Omental fat pad (tissue), 4 donors: ENCODE data around the gene PIGM. TPM values are rescaled to one million over a fixed set of nuclear protein-coding genes. Genes with fewer than 3 reads are reported as not detected.

Experiments used
- ATAC-seq: fragments of 150-250 bp; one replicate; pipeline ENCODE4 v1.9.1; 2016; ENCODE audit warnings: mild to moderate bottlenecking, moderate library complexity; ENCODE audit not compliant: low FRiP score
- DNase-seq: peaks from one replicate; pipeline ENCODE4 v3.0.0-alpha.2; 2019; ENCODE audit warnings: low spot score
- CTCF ChIP-seq, 3 donors: fragments of 450-650 bp; IDR thresholded peaks; one replicate each; pipeline ENCODE4 v1.5.1; 2016 to 2017; ENCODE audit warnings: antibody characterized with exemption in 3 of 3, mild to moderate bottlenecking in 3 of 3, moderate library complexity in 2 of 3
- total RNA-seq, 4 donors: library from RNA; depleted of rRNA; stranded (reverse); fragments of >200 nt; gene quantifications; one replicate each; pipeline ENCODE4 v1.1.0, GENCODE V29; 2016

Gene PIGM
- total RNA-seq, 4 donors from 2014 or later: 3.0 to 4.7 (median 4.0) TPM

GRCh38 chr1:160004001-160004400 is 27.8 kb downstream of the PIGM start:
- TF ChIP-seq CTCF (IDR thresholded peaks at IDR 0.05): no peak
- DNase-seq (no peak), ATAC-seq (no peak)

GRCh38 chr1:160001440-160001839 is 30.4 kb downstream of the PIGM start:
- ATAC-seq: no peak
- no peak for TF ChIP-seq CTCF (IDR thresholded peaks at IDR 0.05)
- no peak for DNase-seq

GRCh38 chr1:159999204-159999603 is 32.6 kb downstream of the PIGM start:
- DNase-seq (no peak), ATAC-seq (peak; percentile 63)
- TF ChIP-seq CTCF (IDR thresholded peaks at IDR 0.05): no peak

- ATAC-seq: peak; percentile 61
- TF ChIP-seq CTCF (IDR thresholded peaks at IDR 0.05): no peak
Observed at GRCh38 chr1:159996653-159997052, 35.1 kb downstream of the PIGM start.

GRCh38 chr1:159994896-159995295 is 36.9 kb downstream of the PIGM start:
- no peak for TF ChIP-seq CTCF (IDR thresholded peaks at IDR 0.05)
- ATAC-seq: no peak
- DNase-seq: no peak

More at GRCh38 chr1:159996653-159997052, 35.1 kb downstream of the PIGM start:
- no peak for DNase-seq

- TF ChIP-seq CTCF (IDR thresholded peaks at IDR 0.05): no peak
- DNase-seq (no peak), ATAC-seq (no peak)
Observed at GRCh38 chr1:159993911-159994310, 37.9 kb downstream of the PIGM start.

- no peak for TF ChIP-seq CTCF (IDR thresholded peaks at IDR 0.05)
- ATAC-seq (no peak), DNase-seq (no peak)
Observed at GRCh38 chr1:159992161-159992560, 39.6 kb downstream of the PIGM start.
